T-cell (primary cell): ENCODE measurements around the gene CTNNA1. TPM values are rescaled to one million over a fixed set of nuclear protein-coding genes. Genes with fewer than 3 reads are reported as not detected.
A peak's percentile ranks its signal among the peaks of the same experiment; 100 is the strongest.
"Not testable (repeated sequence)": the region's sequence is repeated elsewhere in the genome, so short reads cannot be mapped to it uniquely, and the experiment has no call there.

ENCODE experiments used
- ATAC-seq, 4 experiments: fragments of 200-7000 bp in 3 of 4; fragments of 150-1000 bp in 1 of 4; cut with Tn5 transposase; replicated peaks in 1 of 4; 1 replicate in 3 of 4; 2 replicates in 1 of 4; pipeline ENCODE4 v1.10.0; 2021; ENCODE audit warnings: moderate library complexity in 3 of 4, mild to moderate bottlenecking in 2 of 4, moderate number of reproducible peaks in 1 of 4
- CTCF ChIA-PET, 2 donors: fragments of 300-600 bp; sonication (Branson Sonifier 250); formaldehyde crosslinking; loops; one replicate each; lab custom pipeline; 2022; ENCODE audit warnings: antibody characterized with exemption in 2 of 2; lab: Charles Lee
- POLR2A ChIA-PET, 2 donors: fragments of 300-600 bp; sonication (Branson Sonifier 250); formaldehyde crosslinking; loops; one replicate each; lab custom pipeline; 2022; ENCODE audit warnings: antibody characterized with exemption in 2 of 2; lab: Charles Lee
- DNase-seq, 35 experiments: peaks; one replicate each; pipeline versions ENCODE4 v3.0.0 to v3.0.0-alpha.2; 2013 to 2023
- H3K27ac ChIP-seq: one replicate; pipeline ENCODE4 v1.5.1; 2013; ENCODE audit warnings: low read length
- H3K27me3 ChIP-seq, 2 experiments: replicated peaks in 1 of 2; 1 replicate in 1 of 2; 2 replicates in 1 of 2; pipeline versions ENCODE4 v1.6.1 to v1.7.0; 2013; ENCODE audit warnings: low read length in 1 of 2, mixed read lengths in 1 of 2; ENCODE audit not compliant: control insufficient read depth in 2 of 2, insufficient read depth in 2 of 2; ENCODE audit errors: extremely low read depth in 1 of 2
- H3K36me3 ChIP-seq, 2 donors: 1 replicate in 1 of 2; 2 replicates in 1 of 2; pipeline versions ENCODE4 v1.6.1 to v1.7.0; 2013; ENCODE audit warnings: low read length in 1 of 2; ENCODE audit not compliant: control insufficient read depth in 2 of 2, insufficient read depth in 1 of 2; ENCODE audit errors: extremely low read depth in 1 of 2
- H3K4me1 ChIP-seq, 2 experiments: 1 replicate in 1 of 2; 2 replicates in 1 of 2; pipeline versions ENCODE4 v1.6.1 to v1.7.0; 2013; ENCODE audit warnings: low read length in 2 of 2, mixed read lengths in 1 of 2; ENCODE audit not compliant: insufficient read depth in 2 of 2, control insufficient read depth in 1 of 2; ENCODE audit errors: extremely low read depth in 1 of 2
- H3K4me3 ChIP-seq, 2 donors: 1 replicate in 1 of 2; 2 replicates in 1 of 2; pipeline versions ENCODE4 v1.5.1 to v1.7.0; 2013; ENCODE audit warnings: mild to moderate bottlenecking in 2 of 2, low read length in 1 of 2, moderate library complexity in 1 of 2; ENCODE audit not compliant: control insufficient read depth in 1 of 2; ENCODE audit errors: extremely low read depth in 1 of 2
- H3K9me3 ChIP-seq: 2 replicates; pipeline ENCODE4 v1.7.0; 2013
- H3K27ac Mint-ChIP-seq, 2 donors: one replicate each; pipeline ENCODE4 v1.8.0; 2020 to 2021; ENCODE audit warnings: mild to moderate bottlenecking in 2 of 2, mixed read lengths in 2 of 2
- H3K27me3 Mint-ChIP-seq, 2 donors: one replicate each; pipeline ENCODE4 v1.8.0; 2021 to 2022; ENCODE audit warnings: mixed read lengths in 2 of 2
- H3K36me3 Mint-ChIP-seq: one replicate; pipeline ENCODE4 v1.8.0; 2021; ENCODE audit warnings: mixed read lengths
- H3K4me1 Mint-ChIP-seq, 3 donors: one replicate each; pipeline ENCODE4 v1.8.0; 2020 to 2022; ENCODE audit warnings: mixed read lengths in 3 of 3, mild to moderate bottlenecking in 1 of 3
- H3K4me3 Mint-ChIP-seq, 3 donors: one replicate each; pipeline ENCODE4 v1.8.0; 2020 to 2022; ENCODE audit warnings: mild to moderate bottlenecking in 3 of 3, mixed read lengths in 3 of 3, moderate library complexity in 3 of 3
- H3K9me3 Mint-ChIP-seq, 3 donors: one replicate each; pipeline ENCODE4 v1.8.0; 2020 to 2022; ENCODE audit warnings: mixed read lengths in 3 of 3
- WGBS: methylation state at CpG from one replicate; pipeline ENCODE4 v1.1.5; 2013; ENCODE audit warnings: missing lambda C conversion rate; ENCODE audit not compliant: insufficient coverage; 5-methylcytosine and 5-hydroxymethylcytosine counted together
- total RNA-seq, 35 experiments: library from RNA in 6 of 35; stranded (reverse) in 6 of 35; fragments of 120-200 nt in 1 of 35; gene quantifications; one replicate each; pipeline versions ENCODE4 v1.2.1 to v1.2.4 and lab custom pipeline; 2013 to 2026

CTNNA1 gene
- total RNA-seq, 5 donors from 2014 or later (not counting 1 experiment from before 2014, with no cell fraction given): 13.5 to 33.3 (median 18.5) TPM

- ATAC-seq (no peak), DNase-seq (no peak)
- Histone ChIP-seq H3K9me3 (peaks cover 4% of the 10 kb centered on the region), H3K27me3 (peaks cover 0 to 20% of the 10 kb centered on the region in 2 experiments), H3K4me1 (peaks cover 4 to 11% of the 10 kb centered on the region in 2 experiments), H3K4me3 (no peak overlapping the region), H3K36me3 (no peaks in the 10 kb centered on the region), H3K27ac (no peak overlapping the region)
- WGBS: 94% methylated on average over 6 of the region's 11 CpGs
- no peak overlapping the region for H3K27ac Mint-ChIP-seq
- H3K9me3 Mint-ChIP-seq: peaks cover 0 to 3% (median 0%) of the 10 kb centered on the region in 3 donors
- peaks cover 24 to 35% of the 10 kb centered on the region in 2 donors for H3K27me3 Mint-ChIP-seq
- ChIA-PET CTCF (interaction anchor here in 1 of 2 donors (0.5 kb wide), 1 partner anchor 182 kb away, joined by 5 read pairs; no protein-coding TSS in a partner anchor), POLR2A (interaction anchor here in 1 of 2 donors (0.5 kb wide), 1 partner anchor 588 kb away, joined by 4 read pairs; no protein-coding TSS in a partner anchor)
- H3K36me3 Mint-ChIP-seq: peaks cover 7% of the 10 kb centered on the region
- peaks cover 17 to 23% (median 18%) of the 10 kb centered on the region in 3 donors for H3K4me1 Mint-ChIP-seq
- peak overlapping the region in 1 of 3 donors; percentile 54 for H3K4me3 Mint-ChIP-seq
Observed at GRCh38 chr5:138760448-138761110, 7.4 kb downstream of the CTNNA1 start.

- H3K27me3 Mint-ChIP-seq: peaks cover 22 to 37% of the 10 kb centered on the region in 2 donors
- not testable (repeated sequence) for H3K27ac ChIP-seq, H3K36me3 ChIP-seq, H3K9me3 Mint-ChIP-seq, H3K4me3 ChIP-seq, H3K9me3 ChIP-seq, H3K36me3 Mint-ChIP-seq
- peak in 3 of 35 experiments; percentile 3 to 13 (median 4) for DNase-seq
- Histone ChIP-seq H3K4me1 (peaks cover 4 to 11% of the 10 kb centered on the region in 2 experiments), H3K27me3 (peaks cover 0 to 14% of the 10 kb centered on the region in 2 experiments)
- H3K4me3 Mint-ChIP-seq: peak overlapping the region in 2 of 3 donors; percentile 4 to 54
- H3K27ac Mint-ChIP-seq: peak overlapping the region in 1 of 2 donors; percentile 25
- ATAC-seq: peak in 3 of 4 experiments; percentile 43 to 53 (median 43)
- POLR2A ChIA-PET: interaction anchor here in 1 of 2 donors (0.5 kb wide), 1 partner anchor 588 kb away, joined by 4 read pairs; no protein-coding TSS in a partner anchor
- CTCF ChIA-PET: interaction anchor here in 1 of 2 donors (0.5 kb wide), 1 partner anchor 182 kb away, joined by 5 read pairs; no protein-coding TSS in a partner anchor
- no CpG with 5 or more reads among the region's 7 CpGs for WGBS
- H3K4me1 Mint-ChIP-seq: peaks cover 17 to 23% (median 18%) of the 10 kb centered on the region in 3 donors
Observed at GRCh38 chr5:138761115-138761514, 7.9 kb downstream of the CTNNA1 start.

GRCh38 chr5:138761670-138762069 lies 8.4 kb downstream of the CTNNA1 start:
- DNase-seq, ATAC-seq, CTCF ChIA-PET, H3K36me3 Mint-ChIP-seq, H3K9me3 Mint-ChIP-seq, H3K4me3 ChIP-seq, H3K9me3 ChIP-seq, H3K27ac Mint-ChIP-seq, POLR2A ChIA-PET, H3K36me3 ChIP-seq, H3K27ac ChIP-seq: not testable (repeated sequence)
- Mint-ChIP-seq H3K4me3 (peak overlapping the region in 1 of 3 donors; percentile 54), H3K27me3 (peaks cover 17 to 36% of the 10 kb centered on the region in 2 donors), H3K4me1 (peaks cover 17 to 21% (median 18%) of the 10 kb centered on the region in 3 donors)
- Histone ChIP-seq H3K27me3 (peaks cover 0 to 12% of the 10 kb centered on the region in 2 experiments), H3K4me1 (peaks cover 4 to 11% of the 10 kb centered on the region in 2 experiments)
- WGBS: 96% methylated on average over 6 of the region's 6 CpGs

GRCh38 chr5:138762110-138762509 lies 8.9 kb downstream of the CTNNA1 start:
- Histone ChIP-seq H3K4me1 (peaks cover 4 to 11% of the 10 kb centered on the region in 2 experiments), H3K27me3 (peaks cover 0 to 12% of the 10 kb centered on the region in 2 experiments), H3K36me3 (no peaks in the 10 kb centered on the region), H3K9me3 (no peaks in the 10 kb centered on the region), H3K27ac (no peak overlapping the region), H3K4me3 (no peak overlapping the region)
- CTCF ChIA-PET: interaction anchor here in 1 of 2 donors (0.6 kb wide), 1 partner anchor 1207 kb away, joined by 3 read pairs; no protein-coding TSS in a partner anchor
- Mint-ChIP-seq H3K36me3 (peaks cover 7% of the 10 kb centered on the region), H3K9me3 (peaks cover 0 to 3% (median 0%) of the 10 kb centered on the region in 3 donors), H3K4me3 (no peak overlapping the region), H3K4me1 (peaks cover 17 to 21% (median 18%) of the 10 kb centered on the region in 3 donors), H3K27ac (no peak overlapping the region), H3K27me3 (peaks cover 13 to 32% of the 10 kb centered on the region in 2 donors)
- WGBS: no CpG with 5 or more reads among the region's 1 CpG
- no peak for ATAC-seq
- POLR2A ChIA-PET: interaction anchor here in 1 of 2 donors (0.7 kb wide), 1 partner anchor 313 kb away, joined by 4 read pairs; no protein-coding TSS in a partner anchor
- DNase-seq: no peak

DNA sequence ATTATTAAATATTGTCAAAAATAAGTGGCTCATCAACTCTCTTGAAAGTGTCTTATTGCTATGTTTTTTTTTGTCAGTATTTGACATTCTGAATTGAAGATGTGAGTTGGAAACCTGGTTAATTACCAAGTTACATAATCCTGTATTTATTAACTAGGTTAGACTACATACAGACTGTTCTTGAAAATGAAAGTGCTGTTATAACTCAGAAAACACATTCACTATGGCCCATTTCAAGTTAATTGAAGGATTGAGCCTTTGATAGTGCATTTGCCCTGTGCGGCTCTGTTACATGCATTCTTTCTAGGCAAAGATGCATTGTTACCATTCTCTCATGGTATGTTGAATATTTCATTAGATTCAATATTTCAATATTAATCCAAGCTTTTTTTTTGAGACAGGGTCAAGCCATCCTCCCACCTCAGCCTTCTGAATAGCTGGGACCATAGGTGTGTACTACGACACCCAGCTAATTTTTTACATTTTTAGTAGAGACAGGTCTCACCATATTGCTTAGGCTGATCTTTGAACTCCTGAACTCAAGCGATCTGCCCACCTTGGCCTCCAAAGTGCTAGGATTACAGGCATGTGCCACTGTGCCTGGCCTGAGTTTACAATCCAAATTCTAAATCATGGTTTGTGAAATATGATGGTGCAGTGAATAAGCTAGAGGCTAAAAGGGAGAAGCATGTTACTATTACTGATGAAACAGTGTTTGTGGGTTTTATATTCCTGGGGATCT lies 10.0 kb downstream of the CTNNA1 start:
- DNase-seq (no peak), ATAC-seq (no peak)
- Histone ChIP-seq H3K9me3 (no peaks in the 10 kb centered on the region), H3K27ac (no peak overlapping the region), H3K4me1 (peaks cover 4 to 11% of the 10 kb centered on the region in 2 experiments), H3K4me3 (no peak overlapping the region), H3K36me3 (no peaks in the 10 kb centered on the region), H3K27me3 (peaks cover 0 to 12% of the 10 kb centered on the region in 2 experiments)
- no peak overlapping the region for H3K4me3 Mint-ChIP-seq
- H3K4me1 Mint-ChIP-seq: peaks cover 17 to 21% (median 18%) of the 10 kb centered on the region in 3 donors
- CTCF ChIA-PET: interaction anchor here in 1 of 2 donors (0.6 kb wide), 1 partner anchor 1206 kb away, joined by 3 read pairs; no protein-coding TSS in a partner anchor
- H3K27ac Mint-ChIP-seq: no peak overlapping the region
- H3K27me3 Mint-ChIP-seq: peaks cover 8 to 25% of the 10 kb centered on the region in 2 donors
- peaks cover 3% of the 10 kb centered on the region for H3K36me3 Mint-ChIP-seq
- 100% methylated on average over 2 of the region's 3 CpGs for WGBS
- POLR2A ChIA-PET: interaction anchor here in 1 of 2 donors (0.6 kb wide), 1 partner anchor 326 kb away, joined by 4 read pairs; no protein-coding TSS in a partner anchor
- peaks cover 0 to 3% (median 0%) of the 10 kb centered on the region in 3 donors for H3K9me3 Mint-ChIP-seq
